LNCaP clone FGC (cell line): ENCODE results near the gene NAP1L4.
"Not testable (repeated sequence)": the region's sequence is repeated elsewhere in the genome, so short reads cannot be mapped to it uniquely, and the experiment has no call there.

Experiments
- DNase-seq: peaks from one replicate; pipeline ENCODE4 v3.0.0-alpha.2; 2011; ENCODE audit warnings: low read depth
- H3K4me3 ChIP-seq: 2 replicates; pipeline ENCODE4 v1.5.1; 2011; ENCODE audit warnings: mild to moderate bottlenecking, low read depth, low read length, control low read depth
- TF ChIP-seq, protein P1 (sequence below): IDR thresholded peaks from 2 replicates; pipeline ENCODE4 v1.5.1; 2012; ENCODE audit warnings: mild to moderate bottlenecking; ENCODE audit not compliant: control insufficient read depth, insufficient read depth; ENCODE audit errors: extremely low read depth

NAP1L4 gene

DNA sequence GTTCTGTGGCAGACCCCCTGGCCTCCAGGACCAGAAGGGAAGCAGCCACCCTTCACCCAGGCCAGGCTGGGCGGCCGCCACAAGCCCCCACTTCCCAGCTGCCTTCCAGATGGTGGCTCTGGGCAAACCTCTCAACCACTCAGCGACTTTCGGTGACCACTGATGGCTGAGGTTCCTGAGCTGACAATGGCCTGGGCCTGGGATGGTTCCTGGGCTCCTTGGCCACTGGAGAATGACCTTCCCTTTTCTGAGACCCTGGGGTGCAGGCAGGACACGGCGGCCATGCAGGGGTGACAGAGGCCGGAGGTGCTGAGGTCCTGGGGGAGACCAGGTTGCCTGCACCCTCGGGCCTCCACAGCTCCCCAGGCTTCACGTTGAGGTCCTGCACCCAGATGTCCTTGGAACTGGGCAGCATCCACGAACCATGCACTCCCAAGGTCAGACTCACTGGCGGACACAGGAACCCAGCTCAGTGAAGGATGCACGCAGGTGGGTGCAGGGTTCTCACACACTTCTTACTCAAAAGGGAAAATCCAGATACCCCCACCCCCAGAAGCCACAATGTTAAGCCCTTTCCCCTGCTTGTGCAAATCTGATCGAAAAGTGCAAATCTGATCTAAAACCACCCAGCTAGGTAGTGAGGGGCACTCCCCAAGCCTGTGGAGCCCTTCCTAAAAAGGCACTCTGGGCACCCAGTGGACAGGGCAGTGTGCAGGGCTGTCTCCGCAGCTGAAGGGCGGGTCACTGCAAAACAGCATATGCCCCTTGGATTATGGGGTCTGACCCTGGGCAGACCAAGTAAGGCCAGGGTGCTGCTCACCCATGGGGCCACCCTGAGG is 49.0 kb downstream of the NAP1L4 start:
- no peak for DNase-seq
- TF ChIP-seq, protein P1, sequence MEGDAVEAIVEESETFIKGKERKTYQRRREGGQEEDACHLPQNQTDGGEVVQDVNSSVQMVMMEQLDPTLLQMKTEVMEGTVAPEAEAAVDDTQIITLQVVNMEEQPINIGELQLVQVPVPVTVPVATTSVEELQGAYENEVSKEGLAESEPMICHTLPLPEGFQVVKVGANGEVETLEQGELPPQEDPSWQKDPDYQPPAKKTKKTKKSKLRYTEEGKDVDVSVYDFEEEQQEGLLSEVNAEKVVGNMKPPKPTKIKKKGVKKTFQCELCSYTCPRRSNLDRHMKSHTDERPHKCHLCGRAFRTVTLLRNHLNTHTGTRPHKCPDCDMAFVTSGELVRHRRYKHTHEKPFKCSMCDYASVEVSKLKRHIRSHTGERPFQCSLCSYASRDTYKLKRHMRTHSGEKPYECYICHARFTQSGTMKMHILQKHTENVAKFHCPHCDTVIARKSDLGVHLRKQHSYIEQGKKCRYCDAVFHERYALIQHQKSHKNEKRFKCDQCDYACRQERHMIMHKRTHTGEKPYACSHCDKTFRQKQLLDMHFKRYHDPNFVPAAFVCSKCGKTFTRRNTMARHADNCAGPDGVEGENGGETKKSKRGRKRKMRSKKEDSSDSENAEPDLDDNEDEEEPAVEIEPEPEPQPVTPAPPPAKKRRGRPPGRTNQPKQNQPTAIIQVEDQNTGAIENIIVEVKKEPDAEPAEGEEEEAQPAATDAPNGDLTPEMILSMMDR = no peak

DNA sequence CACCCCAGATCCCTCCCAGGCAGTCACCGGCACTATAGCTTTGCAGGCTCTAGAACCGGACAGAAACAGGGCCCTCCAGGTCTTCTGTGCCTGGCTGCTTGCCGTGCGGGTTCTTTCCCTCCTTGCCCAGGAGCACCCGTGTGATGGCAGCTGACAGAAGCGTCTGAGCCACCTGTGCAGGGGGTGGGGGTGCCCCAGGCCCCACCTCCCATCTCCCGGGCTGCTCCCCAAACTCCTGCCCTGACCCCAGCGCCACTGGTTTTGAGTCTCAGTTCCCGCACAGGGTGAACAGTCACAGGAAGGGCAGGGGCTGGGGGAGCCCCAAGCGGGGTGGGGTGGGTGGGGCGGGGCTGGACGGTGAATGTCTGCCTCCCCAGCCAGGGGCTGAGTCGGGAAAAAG is 49.7 kb downstream of the NAP1L4 start:
- TF ChIP-seq, protein P1 = no peak
- no peak for DNase-seq
- no peak overlapping the region for H3K4me3 ChIP-seq

More for the DNA sequence above, 49.0 kb downstream of the NAP1L4 start:
- H3K4me3 ChIP-seq = no peak overlapping the region

DNA sequence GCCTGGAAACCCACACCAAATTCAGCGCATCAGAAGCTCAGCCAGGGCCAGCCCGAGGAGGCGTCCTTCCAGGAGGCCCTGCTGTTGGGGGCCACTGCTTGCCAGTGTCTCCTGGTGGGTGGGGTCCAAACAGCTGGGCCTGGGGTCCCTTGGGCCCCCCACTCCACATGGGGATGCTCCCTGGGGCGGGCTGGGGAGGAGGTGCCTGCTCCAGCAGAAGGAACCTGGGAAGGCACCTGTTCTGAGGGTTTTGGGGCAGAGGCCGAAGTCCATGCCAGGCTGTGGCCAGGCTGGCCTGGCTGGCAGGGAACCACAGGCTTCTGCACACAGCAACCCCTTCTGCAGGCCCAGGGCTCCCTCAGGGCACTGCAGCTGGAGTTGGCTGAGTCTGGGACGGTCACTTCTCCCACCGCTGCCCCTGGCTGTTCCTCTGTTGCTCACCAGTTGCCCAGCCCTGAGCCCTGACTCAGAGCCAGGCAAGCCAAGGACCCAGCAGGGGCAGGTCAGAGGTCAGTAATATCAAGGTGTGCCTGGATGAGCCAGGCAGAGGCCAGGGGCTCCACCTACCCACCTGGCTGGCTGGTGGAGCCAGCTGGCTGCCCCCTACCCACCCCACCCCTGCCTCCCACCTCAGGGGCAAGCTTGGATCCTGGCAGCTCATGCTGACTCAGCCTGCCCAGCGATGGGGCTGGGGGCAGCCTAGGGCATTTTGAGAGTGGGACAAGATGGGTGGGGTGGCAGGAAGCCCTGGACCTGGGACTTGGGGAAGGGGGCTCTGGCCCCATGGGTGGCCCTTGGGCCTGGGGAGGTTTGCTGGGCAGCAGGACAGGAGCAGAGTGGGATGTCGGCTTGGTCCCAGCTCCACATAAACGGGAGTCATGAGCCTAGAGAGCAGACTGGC is 51.0 kb downstream of the NAP1L4 start:
- TF ChIP-seq, protein P1 = no peak
- H3K4me3 ChIP-seq = no peak overlapping the region
- no peak for DNase-seq

DNA sequence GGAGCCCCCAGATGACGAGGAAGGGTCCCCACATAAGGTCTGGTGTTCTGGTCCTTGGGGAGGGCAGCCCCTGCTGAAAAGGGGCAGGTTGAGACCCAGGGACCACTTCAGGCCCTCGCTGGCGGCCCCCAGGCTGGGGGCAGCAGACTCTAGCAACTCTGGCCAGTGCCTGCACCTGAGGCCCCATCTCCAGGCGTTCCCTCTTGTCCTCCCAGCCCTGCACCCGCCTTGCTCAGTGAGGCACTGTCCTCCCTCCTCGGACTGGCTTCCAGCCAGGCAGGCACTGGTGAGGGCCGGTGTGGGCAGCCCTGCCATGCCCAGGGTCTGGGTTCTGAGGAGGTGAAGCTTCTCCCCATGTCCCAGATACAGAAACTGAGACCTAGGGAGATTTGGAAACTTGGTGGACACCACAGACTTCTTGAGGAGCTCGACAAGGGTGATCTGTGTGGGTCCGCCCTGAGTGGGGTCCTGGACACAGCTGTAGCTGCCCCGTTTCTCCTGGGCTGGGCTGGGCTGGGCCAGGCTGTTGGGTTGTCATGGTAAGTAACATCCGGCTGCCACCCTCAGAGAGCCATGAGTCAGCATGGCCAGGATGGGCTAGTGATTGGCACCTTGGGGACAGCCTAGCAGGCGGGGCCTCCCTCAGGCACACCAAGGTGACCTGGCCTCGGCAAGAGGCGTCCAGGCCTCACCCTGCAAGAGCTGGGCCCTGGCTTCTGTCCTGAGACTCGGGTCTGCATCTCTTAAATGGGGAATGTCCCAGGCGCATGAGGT is 51.8 kb downstream of the NAP1L4 start:
- TF ChIP-seq, protein P1 = no peak
- DNase-seq = no peak
- H3K4me3 ChIP-seq = no peak overlapping the region

DNA sequence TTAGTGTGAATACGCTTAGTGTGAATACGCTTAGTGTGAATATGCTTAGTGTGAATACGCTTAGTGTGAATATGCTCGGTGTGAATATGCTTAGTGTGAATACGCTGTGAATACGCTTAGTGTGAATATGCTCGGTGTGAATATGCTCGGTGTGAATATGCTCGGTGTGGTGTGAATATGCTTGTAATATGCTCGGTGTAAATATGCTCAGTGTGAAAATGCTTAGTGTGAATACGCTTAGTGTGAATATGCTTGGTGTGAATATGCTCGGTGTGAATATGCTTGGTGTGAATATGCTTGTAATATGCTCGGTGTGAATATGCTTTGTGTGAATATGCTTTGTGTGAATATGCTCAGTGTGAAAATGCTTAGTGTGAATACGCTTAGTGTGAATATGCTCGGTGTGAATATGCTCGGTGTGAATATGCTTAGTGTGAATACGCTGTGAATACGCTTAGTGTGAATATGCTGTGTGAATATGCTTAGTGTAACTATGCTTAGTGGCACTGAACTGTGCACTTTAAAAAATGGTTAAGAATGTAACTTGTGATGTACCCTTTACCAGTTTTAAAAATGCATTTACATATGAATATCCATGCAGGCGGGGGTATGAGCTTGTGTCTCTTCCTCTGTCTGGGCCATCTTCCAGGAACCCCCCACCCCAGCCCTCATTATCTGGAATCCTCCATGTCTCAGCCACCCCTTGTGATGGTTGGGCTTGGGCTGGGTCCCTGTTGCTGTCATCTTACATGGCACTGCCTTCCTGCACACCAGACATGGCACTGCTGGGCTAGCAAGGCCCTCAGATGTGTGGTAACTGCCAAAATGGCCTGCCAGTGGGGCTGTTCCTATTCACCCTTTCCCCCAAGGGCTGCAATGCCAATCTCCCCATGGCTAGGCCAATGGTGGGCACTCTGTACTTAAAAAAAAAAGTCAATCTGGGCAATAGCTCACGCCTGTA is 53.4 kb downstream of the NAP1L4 start:
- H3K4me3 ChIP-seq, DNase-seq: not testable (repeated sequence)

DNA sequence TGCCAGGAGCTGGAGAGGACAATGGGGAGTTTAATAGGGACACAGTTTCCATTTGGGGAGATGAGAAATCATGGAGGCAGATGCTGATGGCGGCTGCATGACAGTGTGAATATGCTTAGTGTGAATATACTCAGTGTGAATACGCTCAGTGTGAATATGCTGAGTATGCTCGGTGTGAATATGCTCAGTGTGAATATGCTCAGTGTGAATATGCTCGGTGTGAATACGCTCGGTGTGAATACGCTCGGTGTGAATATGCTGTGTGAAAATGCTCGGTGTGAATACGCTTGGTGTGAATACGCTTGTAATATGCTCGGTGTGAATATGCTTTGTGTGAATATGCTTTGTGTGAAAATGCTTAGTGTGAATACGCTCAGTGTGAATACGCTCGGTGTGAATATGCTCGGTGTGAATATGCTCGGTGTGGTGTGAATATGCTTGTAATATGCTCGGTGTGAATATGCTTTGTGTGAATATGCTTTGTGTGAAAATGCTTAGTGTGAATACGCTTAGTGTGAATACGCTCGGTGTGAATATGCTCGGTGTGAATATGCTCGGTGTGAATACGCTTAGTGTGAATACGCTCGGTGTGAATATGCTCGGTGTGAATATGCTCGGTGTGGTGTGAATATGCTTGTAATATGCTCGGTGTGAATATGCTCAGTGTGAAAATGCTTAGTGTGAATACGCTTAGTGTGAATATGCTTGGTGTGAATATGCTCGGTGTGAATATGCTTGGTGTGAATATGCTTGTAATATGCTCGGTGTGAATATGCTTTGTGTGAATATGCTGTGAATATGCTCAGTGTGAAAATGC is 54.3 kb downstream of the NAP1L4 start:
- DNase-seq, H3K4me3 ChIP-seq: not testable (repeated sequence)
